HepG2 (cell line): ENCODE results near the gene FGFR4. TPM values are rescaled to one million over a fixed set of nuclear protein-coding genes. Genes with fewer than 3 reads are reported as not detected.

Source experiments
- ATAD3A ChIP-seq: sonication (generic); formaldehyde crosslinking; IDR thresholded peaks from 2 replicates; pipeline ENCODE4 v1.4.0; 2020; ENCODE audit warnings: missing genetic modification reagents
- CC2D1A ChIP-seq: sonication (generic); formaldehyde crosslinking; IDR thresholded peaks from 2 replicates; pipeline ENCODE4 v1.8.1; 2023; ENCODE audit warnings: mild to moderate bottlenecking, missing genetic modification reagents
- MXD4 ChIP-seq: IDR thresholded peaks from 2 replicates; pipeline ENCODE4 v1.6.1; 2016; ENCODE audit warnings: mild to moderate bottlenecking, missing biosample characterization, missing genetic modification reagents
- PHF8 ChIP-seq: sonication (generic); formaldehyde crosslinking; IDR thresholded peaks from 2 replicates; pipeline ENCODE4 v1.5.0; 2020; ENCODE audit warnings: missing genetic modification reagents
- POLR2AphosphoS5 ChIP-seq: IDR thresholded peaks from 2 replicates; pipeline ENCODE4 v1.6.1; 2012; ENCODE audit warnings: low read depth, low read length
- RBM39 ChIP-seq: fragments of 200-400 bp; formaldehyde crosslinking; IDR thresholded peaks from one replicate; pipeline ENCODE4 v1.6.1; 2018; ENCODE audit warnings: antibody characterized with exemption, mild to moderate bottlenecking, low read depth, low read length; ENCODE audit not compliant: poor library complexity, severe bottlenecking
- STAT5B ChIP-seq: sonication (generic); formaldehyde crosslinking; IDR thresholded peaks from 2 replicates; pipeline ENCODE4 v1.4.0; 2020; ENCODE audit warnings: missing genetic modification reagents
- TEAD2 ChIP-seq: sonication (generic); formaldehyde crosslinking; IDR thresholded peaks from 2 replicates; pipeline ENCODE4 v1.9.0; 2021; ENCODE audit warnings: missing genetic modification reagents
- ZNF577 ChIP-seq: sonication (generic); formaldehyde crosslinking; IDR thresholded peaks from 2 replicates; pipeline ENCODE4 v1.4.0; 2020; ENCODE audit warnings: mild to moderate bottlenecking, low read depth, missing genetic modification reagents, borderline replicate concordance
- polyA plus RNA-seq, 8 experiments: library from polyadenylated mRNA; depleted of rRNA in 3 of 8; stranded (reverse) in 7 of 8; unstranded in 1 of 8; fragments of >200 nt; fragmentation: Illumina TruSeq in 4 of 8; extraction: Trizol in 4 of 8; gene quantifications; 2 replicates each; pipeline versions ENCODE4 v1.2.1 to v1.2.3, GENCODE V29; 2011 to 2016; ENCODE audit warnings: low read depth in 4 of 8, missing spikeins in 1 of 8, mixed read lengths in 1 of 8; ENCODE audit not compliant: insufficient read depth in 1 of 8
- total RNA-seq, 5 experiments: library from RNA; depleted of rRNA; stranded (reverse); fragments of >200 nt; fragmentation: Illumina TruSeq; extraction: Trizol; gene quantifications; 2 replicates each; pipeline ENCODE4 v1.2.3, GENCODE V29; 2016; ENCODE audit warnings: low read depth in 1 of 5
- TF ChIP-seq, protein P1 (sequence below): sonication (generic); formaldehyde crosslinking; IDR thresholded peaks from 2 replicates; pipeline ENCODE4 v1.5.0; 2020; ENCODE audit warnings: mild to moderate bottlenecking, missing genetic modification reagents
- TF ChIP-seq, protein P2 (sequence below): sonication (generic); formaldehyde crosslinking; IDR thresholded peaks from 2 replicates; pipeline ENCODE4 v1.8.0; 2022; ENCODE audit warnings: mild to moderate bottlenecking, missing genetic modification reagents, borderline replicate concordance
- TF ChIP-seq, protein P3 (sequence below): sonication (generic); formaldehyde crosslinking; IDR thresholded peaks from 2 replicates; pipeline ENCODE4 v1.5.0; 2020; ENCODE audit warnings: mild to moderate bottlenecking, missing genetic modification reagents, borderline replicate concordance
- TF ChIP-seq, protein P4 (sequence below): sonication (generic); formaldehyde crosslinking; IDR thresholded peaks from 2 replicates; pipeline ENCODE4 v1.4.0; 2020; ENCODE audit warnings: missing genetic modification reagents, mild to moderate bottlenecking, borderline replicate concordance
- TF ChIP-seq, protein P5 (sequence below): sonication (generic); formaldehyde crosslinking; conservative IDR thresholded peaks from 2 replicates; pipeline ENCODE4 v1.4.0; 2020; ENCODE audit warnings: missing genetic modification reagents

The FGFR4 gene
- total and polyA plus RNA-seq, 2 of the 13 experiments (the other 11 are each of a cell fraction or from before 2014, with no cell fraction given) = 129 to 219 TPM

DNA sequence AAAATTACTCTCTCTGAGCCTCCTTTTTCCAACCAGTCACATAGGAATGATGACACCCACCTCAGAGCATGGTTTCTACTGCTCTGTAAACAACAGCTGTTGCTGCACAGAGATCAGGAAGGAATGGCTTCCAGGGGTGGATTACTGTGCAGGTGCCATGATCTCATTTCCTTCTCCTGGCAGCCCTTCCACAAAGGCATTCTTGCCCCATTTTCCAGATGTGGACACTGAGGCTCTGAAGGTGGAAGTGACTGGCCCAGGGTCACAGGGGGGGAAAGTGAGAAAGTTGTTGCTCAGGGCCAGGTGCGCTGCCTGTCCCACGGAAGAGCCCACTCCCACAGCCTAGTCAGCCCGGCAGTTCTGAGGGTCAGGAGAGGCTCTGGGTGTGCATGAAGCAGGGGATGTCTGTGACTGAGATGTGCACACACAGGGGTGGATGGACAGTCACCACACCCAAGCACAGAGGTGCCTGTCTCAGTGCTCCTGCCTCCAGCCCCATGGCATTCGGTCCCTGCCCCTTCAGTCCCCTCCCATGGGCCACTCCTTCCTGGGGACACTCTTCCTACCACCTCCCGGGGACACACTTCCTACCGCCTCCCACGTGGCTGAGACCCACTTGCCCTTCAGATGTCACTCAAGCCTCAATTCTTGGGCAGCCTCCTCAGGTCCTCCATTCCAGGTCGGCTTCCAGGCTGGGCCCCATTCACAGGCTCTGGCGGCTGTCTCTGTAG, 17.0 kb downstream of the FGFR4 start (continued):
- TF ChIP-seq, protein P1, sequence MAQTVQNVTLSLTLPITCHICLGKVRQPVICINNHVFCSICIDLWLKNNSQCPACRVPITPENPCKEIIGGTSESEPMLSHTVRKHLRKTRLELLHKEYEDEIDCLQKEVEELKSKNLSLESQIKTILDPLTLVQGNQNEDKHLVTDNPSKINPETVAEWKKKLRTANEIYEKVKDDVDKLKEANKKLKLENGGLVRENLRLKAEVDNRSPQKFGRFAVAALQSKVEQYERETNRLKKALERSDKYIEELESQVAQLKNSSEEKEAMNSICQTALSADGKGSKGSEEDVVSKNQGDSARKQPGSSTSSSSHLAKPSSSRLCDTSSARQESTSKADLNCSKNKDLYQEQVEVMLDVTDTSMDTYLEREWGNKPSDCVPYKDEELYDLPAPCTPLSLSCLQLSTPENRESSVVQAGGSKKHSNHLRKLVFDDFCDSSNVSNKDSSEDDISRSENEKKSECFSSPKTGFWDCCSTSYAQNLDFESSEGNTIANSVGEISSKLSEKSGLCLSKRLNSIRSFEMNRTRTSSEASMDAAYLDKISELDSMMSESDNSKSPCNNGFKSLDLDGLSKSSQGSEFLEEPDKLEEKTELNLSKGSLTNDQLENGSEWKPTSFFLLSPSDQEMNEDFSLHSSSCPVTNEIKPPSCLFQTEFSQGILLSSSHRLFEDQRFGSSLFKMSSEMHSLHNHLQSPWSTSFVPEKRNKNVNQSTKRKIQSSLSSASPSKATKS (CRISPR knock-in tag) = no peak
- no peak for TF ChIP-seq ZNF577 (CRISPR knock-in tag)
- TF ChIP-seq, protein P2, sequence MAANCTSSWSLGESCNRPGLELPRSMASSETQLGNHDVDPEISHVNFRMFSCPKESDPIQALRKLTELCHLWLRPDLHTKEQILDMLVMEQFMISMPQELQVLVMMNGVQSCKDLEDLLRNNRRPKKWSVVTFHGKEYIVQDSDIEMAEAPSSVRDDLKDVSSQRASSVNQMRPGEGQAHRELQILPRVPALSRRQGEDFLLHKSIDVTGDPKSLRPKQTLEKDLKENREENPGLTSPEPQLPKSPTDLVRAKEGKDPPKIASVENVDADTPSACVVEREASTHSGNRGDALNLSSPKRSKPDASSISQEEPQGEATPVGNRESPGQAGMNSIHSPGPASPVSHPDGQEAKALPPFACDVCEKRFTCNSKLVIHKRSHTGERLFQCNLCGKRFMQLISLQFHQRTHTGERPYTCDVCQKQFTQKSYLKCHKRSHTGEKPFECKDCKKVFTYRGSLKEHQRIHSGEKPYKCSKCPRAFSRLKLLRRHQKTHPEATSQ = no peak
- TF ChIP-seq, protein P3, sequence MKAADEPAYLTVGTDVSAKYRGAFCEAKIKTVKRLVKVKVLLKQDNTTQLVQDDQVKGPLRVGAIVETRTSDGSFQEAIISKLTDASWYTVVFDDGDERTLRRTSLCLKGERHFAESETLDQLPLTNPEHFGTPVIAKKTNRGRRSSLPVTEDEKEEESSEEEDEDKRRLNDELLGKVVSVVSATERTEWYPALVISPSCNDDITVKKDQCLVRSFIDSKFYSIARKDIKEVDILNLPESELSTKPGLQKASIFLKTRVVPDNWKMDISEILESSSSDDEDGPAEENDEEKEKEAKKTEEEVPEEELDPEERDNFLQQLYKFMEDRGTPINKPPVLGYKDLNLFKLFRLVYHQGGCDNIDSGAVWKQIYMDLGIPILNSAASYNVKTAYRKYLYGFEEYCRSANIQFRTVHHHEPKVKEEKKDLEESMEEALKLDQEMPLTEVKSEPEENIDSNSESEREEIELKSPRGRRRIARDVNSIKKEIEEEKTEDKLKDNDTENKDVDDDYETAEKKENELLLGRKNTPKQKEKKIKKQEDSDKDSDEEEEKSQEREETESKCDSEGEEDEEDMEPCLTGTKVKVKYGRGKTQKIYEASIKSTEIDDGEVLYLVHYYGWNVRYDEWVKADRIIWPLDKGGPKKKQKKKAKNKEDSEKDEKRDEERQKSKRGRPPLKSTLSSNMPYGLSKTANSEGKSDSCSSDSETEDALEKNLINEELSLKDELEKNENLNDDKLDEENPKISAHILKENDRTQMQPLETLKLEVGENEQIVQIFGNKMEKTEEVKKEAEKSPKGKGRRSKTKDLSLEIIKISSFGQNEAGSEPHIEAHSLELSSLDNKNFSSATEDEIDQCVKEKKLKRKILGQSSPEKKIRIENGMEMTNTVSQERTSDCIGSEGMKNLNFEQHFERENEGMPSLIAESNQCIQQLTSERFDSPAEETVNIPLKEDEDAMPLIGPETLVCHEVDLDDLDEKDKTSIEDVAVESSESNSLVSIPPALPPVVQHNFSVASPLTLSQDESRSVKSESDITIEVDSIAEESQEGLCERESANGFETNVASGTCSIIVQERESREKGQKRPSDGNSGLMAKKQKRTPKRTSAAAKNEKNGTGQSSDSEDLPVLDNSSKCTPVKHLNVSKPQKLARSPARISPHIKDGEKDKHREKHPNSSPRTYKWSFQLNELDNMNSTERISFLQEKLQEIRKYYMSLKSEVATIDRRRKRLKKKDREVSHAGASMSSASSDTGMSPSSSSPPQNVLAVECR = peak; percentile 31; the same call in 1 of the 2 replicates
- no peak for TF ChIP-seq RBM39
- TF ChIP-seq POLR2AphosphoS5 = no peak
- TF ChIP-seq, protein P4, sequence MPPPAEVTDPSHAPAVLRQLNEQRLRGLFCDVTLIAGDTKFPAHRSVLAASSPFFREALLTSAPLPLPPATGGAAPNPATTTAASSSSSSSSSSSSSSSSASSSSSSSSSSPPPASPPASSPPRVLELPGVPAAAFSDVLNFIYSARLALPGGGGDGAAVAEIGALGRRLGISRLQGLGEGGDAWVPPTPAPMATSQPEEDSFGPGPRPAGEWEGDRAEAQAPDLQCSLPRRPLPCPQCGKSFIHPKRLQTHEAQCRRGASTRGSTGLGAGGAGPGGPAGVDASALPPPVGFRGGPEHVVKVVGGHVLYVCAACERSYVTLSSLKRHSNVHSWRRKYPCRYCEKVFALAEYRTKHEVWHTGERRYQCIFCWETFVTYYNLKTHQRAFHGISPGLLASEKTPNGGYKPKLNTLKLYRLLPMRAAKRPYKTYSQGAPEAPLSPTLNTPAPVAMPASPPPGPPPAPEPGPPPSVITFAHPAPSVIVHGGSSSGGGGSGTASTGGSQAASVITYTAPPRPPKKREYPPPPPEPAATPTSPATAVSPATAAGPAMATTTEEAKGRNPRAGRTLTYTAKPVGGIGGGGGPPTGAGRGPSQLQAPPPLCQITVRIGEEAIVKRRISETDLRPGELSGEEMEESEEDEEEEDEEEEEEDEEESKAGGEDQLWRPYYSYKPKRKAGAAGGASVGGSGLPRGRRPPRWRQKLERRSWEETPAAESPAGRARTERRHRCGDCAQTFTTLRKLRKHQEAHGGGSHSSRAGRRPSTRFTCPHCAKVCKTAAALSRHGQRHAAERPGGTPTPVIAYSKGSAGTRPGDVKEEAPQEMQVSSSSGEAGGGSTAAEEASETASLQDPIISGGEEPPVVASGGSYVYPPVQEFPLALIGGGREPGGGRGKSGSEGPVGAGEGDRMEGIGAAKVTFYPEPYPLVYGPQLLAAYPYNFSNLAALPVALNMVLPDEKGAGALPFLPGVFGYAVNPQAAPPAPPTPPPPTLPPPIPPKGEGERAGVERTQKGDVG = no peak
- TF ChIP-seq MXD4 = no peak
- TF ChIP-seq TEAD2 (CRISPR knock-in tag) = no peak
- TF ChIP-seq, protein P5, sequence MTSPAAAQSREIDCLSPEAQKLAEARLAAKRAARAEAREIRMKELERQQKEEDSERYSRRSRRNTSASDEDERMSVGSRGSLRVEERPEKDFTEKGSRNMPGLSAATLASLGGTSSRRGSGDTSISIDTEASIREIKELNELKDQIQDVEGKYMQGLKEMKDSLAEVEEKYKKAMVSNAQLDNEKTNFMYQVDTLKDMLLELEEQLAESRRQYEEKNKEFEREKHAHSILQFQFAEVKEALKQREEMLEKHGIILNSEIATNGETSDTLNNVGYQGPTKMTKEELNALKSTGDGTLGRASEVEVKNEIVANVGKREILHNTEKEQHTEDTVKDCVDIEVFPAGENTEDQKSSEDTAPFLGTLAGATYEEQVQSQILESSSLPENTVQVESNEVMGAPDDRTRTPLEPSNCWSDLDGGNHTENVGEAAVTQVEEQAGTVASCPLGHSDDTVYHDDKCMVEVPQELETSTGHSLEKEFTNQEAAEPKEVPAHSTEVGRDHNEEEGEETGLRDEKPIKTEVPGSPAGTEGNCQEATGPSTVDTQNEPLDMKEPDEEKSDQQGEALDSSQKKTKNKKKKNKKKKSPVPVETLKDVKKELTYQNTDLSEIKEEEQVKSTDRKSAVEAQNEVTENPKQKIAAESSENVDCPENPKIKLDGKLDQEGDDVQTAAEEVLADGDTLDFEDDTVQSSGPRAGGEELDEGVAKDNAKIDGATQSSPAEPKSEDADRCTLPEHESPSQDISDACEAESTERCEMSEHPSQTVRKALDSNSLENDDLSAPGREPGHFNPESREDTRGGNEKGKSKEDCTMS (CRISPR knock-in tag) = no peak
- TF ChIP-seq ATAD3A (CRISPR knock-in tag) = no peak
- no peak for TF ChIP-seq CC2D1A (CRISPR knock-in tag)
- TF ChIP-seq PHF8 (CRISPR knock-in tag) = no peak
- no peak for TF ChIP-seq STAT5B
